ENCODE results near the gene COMMD10. TPM values are rescaled to one million over a fixed set of nuclear protein-coding genes. Genes with fewer than 3 reads are reported as not detected.

Gene COMMD10
- total RNA-seq = 10 to 100 TPM; 26.8 to 44.3 (median 33.9) TPM

DNA sequence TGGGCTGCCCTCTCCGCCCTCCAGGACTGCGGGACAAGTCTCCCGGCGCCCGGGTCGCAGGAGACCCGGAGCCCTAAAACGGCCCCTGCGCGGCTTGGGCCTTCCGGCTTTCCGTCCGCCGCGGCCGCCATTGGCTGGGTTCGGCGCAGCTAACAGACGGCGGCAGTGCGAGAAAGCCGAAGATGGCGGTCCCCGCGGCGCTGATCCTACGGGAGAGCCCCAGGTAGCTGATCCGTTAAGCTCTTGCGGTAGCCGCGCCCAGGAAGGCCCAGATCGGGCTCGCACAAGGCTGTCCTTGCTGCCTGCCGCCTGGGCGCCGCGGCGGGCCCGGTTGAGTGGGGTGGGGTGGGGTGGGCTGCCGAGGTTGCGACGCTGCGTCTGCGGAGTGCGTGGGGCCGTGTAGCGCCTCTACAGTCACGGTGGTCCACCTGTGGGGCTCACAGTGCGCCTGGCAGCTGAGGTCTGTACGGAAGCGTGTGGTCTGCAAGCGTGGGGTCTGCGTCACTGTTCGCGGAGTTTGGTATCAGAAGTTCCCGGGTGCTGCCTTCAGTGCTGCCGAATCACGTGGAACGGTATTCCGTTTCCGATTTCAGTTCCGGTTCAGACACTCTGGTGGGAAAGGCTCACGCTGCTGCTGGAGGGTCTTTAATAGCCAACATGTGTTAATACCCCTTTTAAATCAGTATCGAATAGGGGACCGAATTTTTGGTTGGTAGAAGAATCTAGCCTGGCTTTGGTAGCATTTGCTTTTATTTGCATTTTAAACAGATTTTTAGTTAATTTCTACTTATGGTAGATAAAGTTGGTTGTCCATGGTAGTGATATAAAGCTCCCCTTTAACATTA, at the start of gene COMMD10:
COMMD10 (plus strand) TSS at position 155 of the 845 bp plus-strand sequence.
- TF ChIP-seq, protein P1, sequence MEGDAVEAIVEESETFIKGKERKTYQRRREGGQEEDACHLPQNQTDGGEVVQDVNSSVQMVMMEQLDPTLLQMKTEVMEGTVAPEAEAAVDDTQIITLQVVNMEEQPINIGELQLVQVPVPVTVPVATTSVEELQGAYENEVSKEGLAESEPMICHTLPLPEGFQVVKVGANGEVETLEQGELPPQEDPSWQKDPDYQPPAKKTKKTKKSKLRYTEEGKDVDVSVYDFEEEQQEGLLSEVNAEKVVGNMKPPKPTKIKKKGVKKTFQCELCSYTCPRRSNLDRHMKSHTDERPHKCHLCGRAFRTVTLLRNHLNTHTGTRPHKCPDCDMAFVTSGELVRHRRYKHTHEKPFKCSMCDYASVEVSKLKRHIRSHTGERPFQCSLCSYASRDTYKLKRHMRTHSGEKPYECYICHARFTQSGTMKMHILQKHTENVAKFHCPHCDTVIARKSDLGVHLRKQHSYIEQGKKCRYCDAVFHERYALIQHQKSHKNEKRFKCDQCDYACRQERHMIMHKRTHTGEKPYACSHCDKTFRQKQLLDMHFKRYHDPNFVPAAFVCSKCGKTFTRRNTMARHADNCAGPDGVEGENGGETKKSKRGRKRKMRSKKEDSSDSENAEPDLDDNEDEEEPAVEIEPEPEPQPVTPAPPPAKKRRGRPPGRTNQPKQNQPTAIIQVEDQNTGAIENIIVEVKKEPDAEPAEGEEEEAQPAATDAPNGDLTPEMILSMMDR (IDR thresholded peaks at IDR 0.05) = no peak
- DNase-seq (ENCODE audit: low spot score) = peak; percentile 56
- ATAC-seq (ENCODE audit: low FRiP score) = peak; percentile 91

DNA sequence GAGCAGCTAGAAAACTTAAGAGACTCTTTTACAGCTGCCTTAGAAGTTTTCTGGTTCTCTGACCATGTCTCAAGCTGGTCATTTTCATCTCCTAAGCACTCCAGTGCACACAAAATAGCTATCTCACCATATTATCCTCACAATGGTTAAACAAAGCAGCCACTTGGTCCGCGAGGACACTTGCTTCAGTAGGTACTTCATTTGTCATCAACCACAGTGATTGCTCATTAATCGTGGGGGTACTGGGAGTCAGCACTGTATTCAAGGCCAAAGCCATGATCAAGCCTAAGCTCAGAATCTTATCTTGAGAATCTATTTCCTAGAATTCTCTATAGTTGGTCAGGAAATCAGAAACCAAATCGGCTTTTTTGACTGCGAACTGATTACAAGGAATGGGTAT, 49.7 kb upstream of the COMMD10 start:
- DNase-seq (ENCODE audit: low spot score) (no peak), ATAC-seq (ENCODE audit: low FRiP score) (no peak)
- TF ChIP-seq, protein P1 (IDR thresholded peaks at IDR 0.05) = no peak

DNA sequence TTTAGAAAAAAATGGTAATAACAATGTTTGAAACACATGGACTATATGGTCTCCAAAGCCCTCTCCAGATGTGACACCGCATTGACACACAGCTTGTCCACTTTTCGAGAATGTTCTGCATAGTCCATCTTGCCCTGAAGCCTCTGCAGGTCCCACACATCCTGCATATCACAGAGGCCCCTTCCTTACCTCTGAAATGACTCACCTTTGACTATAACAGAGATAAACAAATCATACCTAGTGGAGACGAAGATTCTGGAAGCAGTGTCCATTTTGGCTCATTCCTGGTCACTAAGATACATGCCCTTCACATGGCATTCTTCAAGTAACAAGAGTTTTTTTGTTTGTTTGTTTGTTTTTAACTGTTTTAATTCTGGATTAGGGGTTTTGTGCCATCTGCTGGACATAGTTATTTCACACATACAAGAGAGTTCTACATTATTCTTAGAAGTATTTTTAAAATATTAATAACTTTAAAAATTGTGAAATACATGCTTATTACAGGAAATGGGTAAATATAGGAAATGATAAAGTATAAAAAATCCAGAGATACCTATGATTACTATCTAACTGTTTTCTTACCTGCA, 47.5 kb upstream of the COMMD10 start:
- TF ChIP-seq, protein P1 (IDR thresholded peaks at IDR 0.05) = no peak
- ATAC-seq (ENCODE audit: low FRiP score) (no peak), DNase-seq (ENCODE audit: low spot score) (no peak)

DNA sequence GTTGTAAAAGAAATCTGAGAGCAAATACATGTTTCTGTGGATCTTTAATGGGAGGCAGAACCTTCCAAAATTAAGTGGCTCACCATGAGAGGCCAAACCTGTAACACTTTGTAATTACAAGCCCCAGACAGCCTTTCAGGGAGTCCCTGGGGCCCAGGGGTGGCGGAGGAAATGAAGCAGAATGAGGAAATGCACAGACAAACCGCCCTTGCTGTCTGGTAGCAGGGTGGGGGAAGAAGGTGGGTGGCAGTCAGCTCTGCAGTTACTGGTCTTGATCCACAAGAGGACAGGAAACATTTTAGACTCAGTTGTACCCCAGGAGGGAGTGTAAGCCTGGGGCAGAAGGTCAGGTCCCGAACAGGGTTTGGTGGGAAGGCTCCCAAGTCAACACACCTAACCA, 46.0 kb upstream of the COMMD10 start:
- DNase-seq (ENCODE audit: low spot score) = no peak
- TF ChIP-seq, protein P1 (IDR thresholded peaks at IDR 0.05) = no peak
- ATAC-seq (ENCODE audit: low FRiP score) = no peak

DNA sequence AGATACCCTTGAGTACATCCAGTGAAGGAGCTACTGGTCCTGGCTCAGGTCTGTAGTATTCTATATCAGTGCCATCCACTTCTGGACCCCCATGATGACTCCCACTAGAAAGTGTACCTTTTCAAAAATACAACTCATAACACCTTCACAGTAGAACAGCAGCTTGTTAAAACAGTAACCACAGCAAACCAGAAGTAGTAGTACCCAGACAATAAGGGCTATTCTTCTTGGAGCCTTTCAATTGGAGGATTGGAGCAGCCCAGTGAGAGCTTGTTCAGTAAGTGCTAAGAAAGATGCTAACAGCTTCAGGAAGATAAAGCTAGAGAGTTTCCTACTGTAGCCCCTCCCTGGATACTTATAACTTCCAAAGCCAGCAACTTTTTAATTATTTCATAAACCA, 42.5 kb upstream of the COMMD10 start:
- DNase-seq (ENCODE audit: low spot score) (no peak), ATAC-seq (ENCODE audit: low FRiP score) (no peak)
- TF ChIP-seq, protein P1 (IDR thresholded peaks at IDR 0.05) = no peak

DNA sequence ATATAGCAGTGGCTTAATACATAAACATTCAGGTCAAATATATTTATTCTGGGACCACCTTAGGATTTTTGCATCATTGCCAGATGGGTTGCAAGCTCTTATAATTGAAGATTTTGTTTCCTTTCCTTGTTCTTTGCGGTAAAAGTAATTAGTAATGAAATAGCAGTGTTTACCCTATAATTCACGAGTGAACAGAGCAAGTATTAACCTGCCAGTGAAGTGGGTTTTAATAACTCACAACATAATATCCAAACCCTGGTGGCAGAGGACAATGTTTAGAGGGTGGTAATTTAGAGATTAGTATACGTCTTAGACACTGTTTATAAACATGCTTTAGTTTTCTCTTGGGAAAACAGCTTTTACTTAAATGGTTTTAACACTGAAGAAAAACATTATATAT, 40.8 kb upstream of the COMMD10 start:
- no peak for ATAC-seq (ENCODE audit: low FRiP score)
- TF ChIP-seq, protein P1 (IDR thresholded peaks at IDR 0.05) = no peak
- no peak for DNase-seq (ENCODE audit: low spot score)

DNA sequence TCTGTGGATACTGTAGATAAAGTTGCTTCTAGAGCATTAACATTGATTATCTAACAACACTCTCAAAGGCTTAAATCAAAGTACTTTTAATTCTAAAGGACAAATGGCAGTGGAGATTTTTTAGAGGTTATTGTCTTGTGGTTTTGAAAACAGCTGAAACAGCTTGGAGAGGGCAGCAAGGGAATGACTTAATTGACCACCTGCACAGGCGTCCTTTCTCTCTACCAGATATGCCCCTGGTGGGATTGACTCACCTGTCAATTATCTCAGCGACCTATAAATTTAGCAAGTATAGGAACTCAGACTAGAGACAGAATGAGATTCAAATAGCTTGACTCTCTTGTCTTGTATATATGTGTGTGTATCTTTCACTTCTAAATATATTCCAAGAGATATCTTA, 39.0 kb upstream of the COMMD10 start:
- ATAC-seq (ENCODE audit: low FRiP score) (no peak), DNase-seq (ENCODE audit: low spot score) (no peak)
- TF ChIP-seq, protein P1 (IDR thresholded peaks at IDR 0.05) = no peak
